MM.1S (cell line): ENCODE results near the gene GRIK4.

ENCODE experiments used
- DNase-seq: peaks from one replicate; pipeline ENCODE4 v3.0.0-alpha.2; 2015
- H2AFZ ChIP-seq: fragments of 300-600 bp; sonication (generic); 2 replicates; pipeline ENCODE4 v1.6.0; 2016; ENCODE audit warnings: antibody characterized with exemption, low read length
- H3F3A ChIP-seq: fragments of 300-600 bp; sonication (generic); 2 replicates; pipeline ENCODE4 v1.6.1; 2016; ENCODE audit warnings: mild to moderate bottlenecking, antibody characterized with exemption, low read length, moderate library complexity, mixed read lengths; ENCODE audit not compliant: insufficient read depth
- H3K27ac ChIP-seq: fragments of 300-600 bp; sonication (generic); 2 replicates; pipeline ENCODE4 v1.5.1; 2016; ENCODE audit warnings: mild to moderate bottlenecking, low read length
- H3K27me3 ChIP-seq: fragments of 300-600 bp; sonication (generic); replicated peaks from 2 replicates; pipeline ENCODE4 v1.6.0; 2016; ENCODE audit warnings: low read length; ENCODE audit not compliant: insufficient read depth
- H3K36me3 ChIP-seq: fragments of 300-600 bp; sonication (generic); replicated peaks from 2 replicates; pipeline ENCODE4 v1.6.1; 2016; ENCODE audit warnings: mild to moderate bottlenecking, low read length, mixed read lengths; ENCODE audit not compliant: insufficient read depth
- H3K4me1 ChIP-seq: fragments of 300-600 bp; sonication (generic); 2 replicates; pipeline ENCODE4 v1.6.1; 2016; ENCODE audit warnings: low read length, mixed read lengths
- H3K4me2 ChIP-seq: fragments of 300-600 bp; sonication (generic); 2 replicates; pipeline ENCODE4 v1.6.0; 2016; ENCODE audit warnings: low read depth, low read length
- H3K4me3 ChIP-seq: fragments of 300-600 bp; sonication (generic); 2 replicates; pipeline ENCODE4 v1.5.1; 2016; ENCODE audit warnings: low read length, mixed read lengths
- H3K79me2 ChIP-seq: fragments of 300-600 bp; sonication (generic); 2 replicates; pipeline ENCODE4 v1.6.1; 2016; ENCODE audit warnings: mixed run types, low read length, mixed read lengths
- H3K9ac ChIP-seq: fragments of 300-600 bp; sonication (generic); 2 replicates; pipeline ENCODE4 v1.6.1; 2016; ENCODE audit warnings: low read length, mixed read lengths
- H3K9me2 ChIP-seq: fragments of 300-600 bp; sonication (generic); replicated peaks from 2 replicates; pipeline ENCODE4 v1.6.1; 2016; ENCODE audit warnings: mild to moderate bottlenecking, low read length, mixed read lengths; ENCODE audit not compliant: insufficient read depth
- H3K9me3 ChIP-seq: fragments of 300-600 bp; sonication (generic); replicated peaks from 2 replicates; pipeline ENCODE4 v1.6.1; 2016; ENCODE audit warnings: mild to moderate bottlenecking, low read length, mixed read lengths; ENCODE audit not compliant: insufficient read depth
- H4K20me1 ChIP-seq: fragments of 300-600 bp; sonication (generic); 2 replicates; pipeline ENCODE4 v1.6.1; 2016; ENCODE audit warnings: mild to moderate bottlenecking, low read length, moderate library complexity, mixed read lengths; ENCODE audit not compliant: insufficient read depth
- EZH2 ChIP-seq: fragments of 300-600 bp; sonication (generic); optimal IDR thresholded peaks from 2 replicates; pipeline ENCODE3; 2017; ENCODE audit warnings: low read depth, mild to moderate bottlenecking, antibody characterized with exemption, low read length, mixed read lengths
- EZH2phosphoT487 ChIP-seq: fragments of 300-600 bp; sonication (generic); IDR thresholded peaks from 2 replicates; pipeline ENCODE4 v1.6.1; 2018; ENCODE audit warnings: antibody characterized with exemption, low read length
- TF ChIP-seq, protein P1 (sequence below): fragments of 300-600 bp; sonication (generic); IDR thresholded peaks from 2 replicates; pipeline ENCODE4 v1.5.1; 2016; ENCODE audit warnings: antibody characterized with exemption, low read length, mixed read lengths

Gene GRIK4

GRCh38 chr11:120540744-120541465, 29.4 kb downstream of the GRIK4 start:
- Histone ChIP-seq H3K79me2 (no peaks in the 10 kb centered on the region), H3K4me2 (no peak overlapping the region), H3K4me1 (no peaks in the 10 kb centered on the region), H3K27ac (no peak overlapping the region), H3F3A (no peaks in the 10 kb centered on the region), H3K9ac (no peak overlapping the region), H4K20me1 (no peaks in the 10 kb centered on the region), H3K4me3 (no peak overlapping the region), H2AFZ (no peak overlapping the region), H3K27me3 (no peaks in the 10 kb centered on the region), H3K36me3 (no peaks in the 10 kb centered on the region), H3K9me2 (no peaks in the 10 kb centered on the region), H3K9me3 (no peaks in the 10 kb centered on the region)
- no peak for TF ChIP-seq EZH2phosphoT487
- TF ChIP-seq EZH2 = no peak
- TF ChIP-seq, protein P1, sequence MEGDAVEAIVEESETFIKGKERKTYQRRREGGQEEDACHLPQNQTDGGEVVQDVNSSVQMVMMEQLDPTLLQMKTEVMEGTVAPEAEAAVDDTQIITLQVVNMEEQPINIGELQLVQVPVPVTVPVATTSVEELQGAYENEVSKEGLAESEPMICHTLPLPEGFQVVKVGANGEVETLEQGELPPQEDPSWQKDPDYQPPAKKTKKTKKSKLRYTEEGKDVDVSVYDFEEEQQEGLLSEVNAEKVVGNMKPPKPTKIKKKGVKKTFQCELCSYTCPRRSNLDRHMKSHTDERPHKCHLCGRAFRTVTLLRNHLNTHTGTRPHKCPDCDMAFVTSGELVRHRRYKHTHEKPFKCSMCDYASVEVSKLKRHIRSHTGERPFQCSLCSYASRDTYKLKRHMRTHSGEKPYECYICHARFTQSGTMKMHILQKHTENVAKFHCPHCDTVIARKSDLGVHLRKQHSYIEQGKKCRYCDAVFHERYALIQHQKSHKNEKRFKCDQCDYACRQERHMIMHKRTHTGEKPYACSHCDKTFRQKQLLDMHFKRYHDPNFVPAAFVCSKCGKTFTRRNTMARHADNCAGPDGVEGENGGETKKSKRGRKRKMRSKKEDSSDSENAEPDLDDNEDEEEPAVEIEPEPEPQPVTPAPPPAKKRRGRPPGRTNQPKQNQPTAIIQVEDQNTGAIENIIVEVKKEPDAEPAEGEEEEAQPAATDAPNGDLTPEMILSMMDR = no peak
- DNase-seq = no peak

DNA sequence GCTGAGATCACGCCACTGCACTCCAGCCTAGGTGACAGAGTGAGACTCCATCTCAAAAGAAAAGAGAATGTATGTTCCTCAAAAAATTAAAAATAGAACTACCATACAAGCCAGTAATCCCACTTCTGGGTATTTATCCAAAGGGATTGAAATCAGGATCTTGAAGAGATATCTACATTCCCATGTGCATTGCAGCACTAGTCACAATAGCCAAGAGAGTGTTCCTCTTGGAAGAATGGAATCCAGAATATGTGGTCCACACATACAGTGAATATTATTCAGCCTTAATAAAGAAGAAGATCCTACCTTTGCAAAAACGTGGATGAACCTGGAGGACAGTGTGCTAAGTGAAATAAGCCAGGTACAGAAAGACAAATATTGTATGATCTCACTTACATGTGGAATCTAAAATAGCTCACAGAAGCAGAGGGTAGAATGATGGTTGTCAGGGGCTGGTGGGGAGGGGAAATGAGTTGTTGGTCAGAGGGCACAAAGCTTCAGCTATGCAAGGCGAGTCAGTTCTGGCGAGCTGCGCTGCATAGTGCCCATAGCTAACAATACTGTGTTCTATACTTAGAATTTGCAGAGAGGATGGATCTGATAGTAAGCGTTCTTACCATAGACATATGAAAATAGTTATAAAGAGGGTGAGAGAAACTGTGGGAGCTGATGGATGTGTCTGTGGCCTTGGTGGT, 32.1 kb downstream of the GRIK4 start:
- Histone ChIP-seq H3K9ac (no peak overlapping the region), H3K9me3 (no peaks in the 10 kb centered on the region), H3K27ac (no peak overlapping the region), H3F3A (no peaks in the 10 kb centered on the region), H4K20me1 (no peaks in the 10 kb centered on the region), H3K79me2 (no peaks in the 10 kb centered on the region), H3K4me2 (no peak overlapping the region), H3K4me3 (no peak overlapping the region), H3K36me3 (no peaks in the 10 kb centered on the region), H3K27me3 (no peaks in the 10 kb centered on the region), H3K4me1 (no peaks in the 10 kb centered on the region), H2AFZ (no peak overlapping the region), H3K9me2 (no peaks in the 10 kb centered on the region)
- no peak for DNase-seq
- TF ChIP-seq EZH2phosphoT487 (no peak), EZH2 (no peak)
- TF ChIP-seq, protein P1 = no peak

GRCh38 chr11:120545813-120546212, 34.3 kb downstream of the GRIK4 start:
- no peaks in the 10 kb centered on the region for H3K9me2 ChIP-seq
- TF ChIP-seq EZH2phosphoT487 (no peak), EZH2 (no peak)
- TF ChIP-seq, protein P1 = no peak
- H3K4me1 ChIP-seq = no peaks in the 10 kb centered on the region
- no peak overlapping the region for H3K4me2 ChIP-seq
- no peak overlapping the region for H3K27ac ChIP-seq
- H3K9me3 ChIP-seq = no peaks in the 10 kb centered on the region
- no peak overlapping the region for H3K9ac ChIP-seq
- no peaks in the 10 kb centered on the region for H3K79me2 ChIP-seq
- no peak overlapping the region for H2AFZ ChIP-seq
- no peak for DNase-seq
- no peaks in the 10 kb centered on the region for H3K36me3 ChIP-seq
- H3K27me3 ChIP-seq = no peaks in the 10 kb centered on the region
- no peaks in the 10 kb centered on the region for H3F3A ChIP-seq
- H4K20me1 ChIP-seq = no peaks in the 10 kb centered on the region
- H3K4me3 ChIP-seq = no peak overlapping the region
